SIG-M5 treated with dmso at 0.1 percent for 504 hours (cell line): ENCODE data around the gene SLCO1B1.
"Not testable (repeated sequence)": the region's sequence is repeated elsewhere in the genome, so short reads cannot be mapped to it uniquely, and the experiment has no call there.

Experiments used
- DNase-seq: peaks from one replicate; lab custom pipeline; 2025; ENCODE audit not compliant: unreplicated experiment; lab: John Stamatoyannopoulos, UW

Gene SLCO1B1

GRCh38 chr12:21130998-21131397, at the start of gene SLCO1B1:
SLCO1B1 (plus strand) TSS chr12:21131194; CDS start chr12:21141575, 10,381 bp downstream.
- no peak for DNase-seq

- DNase-seq = not testable (repeated sequence)
These were observed 46.2 kb upstream of the SLCO1B1 start for GRCh38 chr12:21084753-21085152.

GRCh38 chr12:21111732-21112131, 19.3 kb upstream of the SLCO1B1 start:
- no peak for DNase-seq

- DNase-seq = no peak
These were observed 17.7 kb upstream of the SLCO1B1 start for GRCh38 chr12:21113266-21113665.

GRCh38 chr12:21117995-21118394, 13.0 kb upstream of the SLCO1B1 start:
- DNase-seq = no peak

- DNase-seq = no peak
These were observed 12.2 kb upstream of the SLCO1B1 start for GRCh38 chr12:21118760-21119159.

- no peak for DNase-seq
These were observed 1.6 kb upstream of the SLCO1B1 start for GRCh38 chr12:21129351-21129750.

- no peak for DNase-seq
These were observed 1.1 kb upstream of the SLCO1B1 start for GRCh38 chr12:21129906-21130305.

GRCh38 chr12:21137318-21137999, 6.5 kb downstream of the SLCO1B1 start:
- DNase-seq = not testable (repeated sequence)

- DNase-seq = no peak
These were observed 7.0 kb downstream of the SLCO1B1 start for GRCh38 chr12:21138016-21138415.

- DNase-seq = no peak
These were observed 13.3 kb downstream of the SLCO1B1 start for GRCh38 chr12:21144309-21144708.

GRCh38 chr12:21149861-21150260, 18.9 kb downstream of the SLCO1B1 start:
- DNase-seq = not testable (repeated sequence)

- no peak for DNase-seq
These were observed 20.2 kb downstream of the SLCO1B1 start for GRCh38 chr12:21151184-21151583.

GRCh38 chr12:21155522-21156351, 24.7 kb downstream of the SLCO1B1 start:
- no peak for DNase-seq

- DNase-seq = no peak
These were observed 34.1 kb downstream of the SLCO1B1 start for GRCh38 chr12:21165048-21165447.

- DNase-seq = peak; percentile 42
These were observed 39.0 kb downstream of the SLCO1B1 start for GRCh38 chr12:21169878-21170472.

GRCh38 chr12:21172079-21172478, 41.1 kb downstream of the SLCO1B1 start:
- DNase-seq = no peak

GRCh38 chr12:21183721-21184275, 52.8 kb downstream of the SLCO1B1 start:
- DNase-seq = no peak

- DNase-seq = no peak
These were observed 59.0 kb downstream of the SLCO1B1 start for GRCh38 chr12:21190016-21190415.

- not testable (repeated sequence) for DNase-seq
These were observed 83.4 kb downstream of the SLCO1B1 start for GRCh38 chr12:21214433-21214832.

GRCh38 chr12:21219206-21219605, 88.2 kb downstream of the SLCO1B1 start:
- DNase-seq = no peak

- no peak for DNase-seq
These were observed 89.3 kb downstream of the SLCO1B1 start for GRCh38 chr12:21220266-21220665.
